Measurements from ENCODE around the gene AJM1.

Gene AJM1

DNA sequence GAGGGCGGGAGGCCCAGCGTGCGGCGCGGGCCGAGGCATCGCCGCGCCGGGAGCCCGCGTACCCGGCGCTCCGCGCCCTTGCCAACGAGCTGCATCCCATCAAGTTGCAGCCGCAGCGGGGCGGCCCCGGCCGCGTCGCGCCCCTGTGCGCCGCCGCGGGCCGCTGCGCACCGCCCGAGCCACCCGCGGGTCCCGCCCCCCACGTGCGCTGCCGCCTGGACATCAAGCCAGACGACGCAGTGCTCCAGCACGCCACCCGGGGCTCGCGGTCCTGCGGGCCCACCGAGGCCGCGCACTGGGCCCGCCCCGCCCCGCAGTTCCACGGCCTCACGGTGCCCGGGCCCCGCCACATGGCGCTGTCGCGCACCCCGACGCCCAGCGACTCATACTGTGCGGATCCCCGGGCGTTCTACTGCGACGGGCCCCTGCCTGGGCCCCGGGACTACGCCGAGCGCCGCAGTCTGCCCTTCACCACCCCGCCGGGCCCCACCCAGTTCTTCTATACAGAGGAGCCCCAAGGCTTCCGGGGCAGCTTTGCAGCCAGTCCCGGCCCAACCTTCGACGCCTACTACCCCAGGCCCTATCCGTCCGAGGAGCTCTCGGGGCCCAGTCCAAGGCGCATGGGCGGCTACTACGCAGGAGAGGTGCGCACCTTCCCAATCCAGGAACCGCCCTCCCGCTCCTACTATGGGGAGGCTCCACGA lies 2.6 kb downstream of the AJM1 start:
- DNase-seq (ENCODE audit: low spot score) = no peak

- DNase-seq (ENCODE audit: low spot score) = no peak
Observed at GRCh38 chr9:136845465-136846260, 3.4 kb downstream of the AJM1 start.

GRCh38 chr9:136846376-136847087 lies 4.3 kb downstream of the AJM1 start:
- no peak for DNase-seq (ENCODE audit: low spot score)

- no peak for DNase-seq (ENCODE audit: low spot score)
Observed at GRCh38 chr9:136847088-136847825, 5.0 kb downstream of the AJM1 start.

DNA sequence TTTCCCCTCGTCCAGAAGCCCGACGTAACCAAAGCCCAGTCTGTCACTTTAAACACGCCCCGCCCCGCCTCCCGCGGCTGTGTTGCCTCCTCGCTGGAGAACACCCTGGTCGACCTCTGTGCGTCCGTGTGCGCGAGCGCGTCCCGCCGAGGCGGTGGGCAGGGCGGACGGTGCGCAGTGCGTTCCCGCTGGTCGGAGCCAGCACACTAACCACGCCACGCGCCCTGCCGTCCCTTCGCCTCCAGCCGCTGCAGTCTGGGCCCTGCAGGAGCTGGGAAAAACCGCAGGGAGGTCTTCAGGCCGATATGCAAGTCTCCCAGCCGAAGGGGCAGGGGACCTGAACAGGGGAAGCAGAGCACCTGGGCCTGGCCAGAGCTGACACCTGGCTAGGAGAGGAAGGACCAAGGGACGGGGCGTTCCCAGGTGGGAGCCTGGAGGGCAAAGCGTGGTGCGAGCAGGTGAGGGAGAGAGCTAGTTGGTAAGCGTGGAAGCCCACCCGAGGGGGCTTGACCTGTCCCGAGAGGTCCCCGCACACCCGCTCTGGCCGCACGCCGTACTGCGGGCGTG lies 5.6 kb downstream of the AJM1 start:
- peak; percentile 57 for DNase-seq (ENCODE audit: low spot score)

DNA sequence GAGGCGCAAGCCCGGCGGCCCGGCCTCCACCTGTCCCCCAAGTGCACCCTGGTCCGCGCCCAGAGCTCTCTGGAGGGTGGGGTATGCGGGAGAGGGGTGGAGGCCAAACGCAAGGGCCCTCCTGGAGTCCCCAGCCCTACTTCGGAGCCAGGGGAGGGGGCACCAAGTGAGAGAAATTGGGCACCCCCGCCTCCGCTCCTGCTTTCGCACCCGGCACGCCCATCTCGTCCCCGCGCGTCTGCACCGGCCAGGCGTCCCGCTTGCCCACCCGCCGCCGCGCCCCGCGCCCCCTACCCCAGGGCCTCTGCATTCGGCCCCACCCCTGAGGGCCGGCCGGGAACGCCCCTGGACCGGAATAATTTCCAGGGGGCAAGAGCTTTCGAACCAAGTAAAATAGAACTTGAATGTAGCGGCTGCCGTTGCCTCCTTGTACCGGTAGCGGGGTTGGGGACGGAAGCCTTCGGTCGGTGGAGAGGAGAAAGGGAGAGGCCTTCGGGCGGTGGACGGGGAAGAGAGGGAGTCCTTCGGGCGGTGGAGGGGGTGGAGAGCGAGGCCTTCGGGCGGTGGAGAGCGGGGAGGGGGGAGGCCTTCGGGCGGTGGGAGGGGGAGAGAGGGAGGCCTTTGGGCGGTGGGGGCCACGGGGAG lies 6.2 kb downstream of the AJM1 start:
- DNase-seq (ENCODE audit: low spot score) = no peak

- DNase-seq (ENCODE audit: low spot score) = peak; percentile 99
Observed at GRCh38 chr9:136849038-136849959, 7.0 kb downstream of the AJM1 start, which contains the start of gene PHPT1. TSS of gene PHPT1 (plus strand) at chr9:136849409. CDS start at chr9:136849431, 22 bp downstream.

- no peak for DNase-seq (ENCODE audit: low spot score)
Observed at GRCh38 chr9:136849960-136850865, 7.9 kb downstream of the AJM1 start.

GRCh38 chr9:136850866-136851775 lies 8.8 kb downstream of the AJM1 start:
- DNase-seq (ENCODE audit: low spot score) = no peak

DNA sequence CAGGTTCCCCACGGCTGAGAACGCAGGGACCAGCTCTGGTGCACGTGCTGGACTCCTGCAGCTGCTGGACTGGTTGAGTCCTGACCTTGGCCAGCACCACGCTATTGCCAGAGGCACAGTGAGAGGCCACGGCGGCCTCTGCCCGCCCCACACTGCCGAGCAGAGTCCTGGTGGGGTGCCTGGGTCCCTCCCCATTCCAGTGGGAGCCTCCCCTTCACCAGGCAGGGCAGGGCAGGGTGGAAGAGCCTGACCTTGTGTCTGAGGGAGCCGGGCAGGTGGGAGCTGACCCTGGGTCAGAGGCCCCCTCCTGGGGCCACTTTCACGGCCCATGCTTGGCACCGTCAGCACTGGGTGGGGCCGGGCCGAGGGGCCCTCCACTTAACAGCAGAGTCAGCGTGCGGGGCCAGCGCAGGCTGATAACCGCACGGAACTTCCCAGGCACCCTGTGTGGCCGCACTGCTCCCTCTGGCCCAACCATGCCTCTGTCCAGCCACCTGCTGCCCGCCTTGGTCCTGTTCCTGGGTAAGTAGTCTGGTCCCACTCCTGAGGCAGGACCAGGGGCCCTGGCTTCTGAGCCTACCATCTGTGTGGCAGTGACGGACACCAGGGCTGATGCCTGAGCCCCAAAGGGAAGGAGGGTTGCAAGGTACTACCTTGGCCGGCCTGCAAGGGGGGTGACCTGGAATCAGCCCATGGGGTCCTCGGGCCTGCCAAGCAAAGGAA lies 9.8 kb downstream of the AJM1 start, which contains the start of gene MAMDC4:
MAMDC4 (plus strand) TSS at position 406 of the 723 bp plus-strand sequence; CDS start at position 477, 71 bp downstream.
- DNase-seq (ENCODE audit: low spot score) = no peak

- no peak for DNase-seq (ENCODE audit: low spot score)
Observed at GRCh38 chr9:136852664-136853595, 10.7 kb downstream of the AJM1 start.

DNA sequence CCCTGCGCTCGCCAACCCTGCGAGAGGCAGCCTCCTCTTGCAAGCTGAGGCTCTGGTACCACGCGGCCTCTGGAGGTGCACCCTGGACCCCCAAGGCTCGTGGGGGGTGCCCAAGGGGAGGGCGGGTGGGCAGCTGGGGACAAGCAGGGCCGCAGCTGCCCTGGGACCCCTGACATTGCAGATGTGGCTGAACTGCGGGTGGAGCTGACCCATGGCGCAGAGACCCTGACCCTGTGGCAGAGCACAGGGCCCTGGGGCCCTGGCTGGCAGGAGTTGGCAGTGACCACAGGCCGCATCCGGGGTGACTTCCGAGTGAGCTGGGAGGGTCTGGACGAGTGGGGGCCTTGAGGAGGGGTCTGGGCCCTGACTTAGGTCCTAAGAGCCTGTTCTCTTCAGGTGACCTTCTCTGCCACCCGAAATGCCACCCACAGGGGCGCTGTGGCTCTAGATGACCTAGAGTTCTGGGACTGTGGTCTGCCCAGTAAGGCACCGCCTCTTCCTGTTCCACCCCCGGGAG lies 11.4 kb downstream of the AJM1 start:
- no peak for DNase-seq (ENCODE audit: low spot score)

DNA sequence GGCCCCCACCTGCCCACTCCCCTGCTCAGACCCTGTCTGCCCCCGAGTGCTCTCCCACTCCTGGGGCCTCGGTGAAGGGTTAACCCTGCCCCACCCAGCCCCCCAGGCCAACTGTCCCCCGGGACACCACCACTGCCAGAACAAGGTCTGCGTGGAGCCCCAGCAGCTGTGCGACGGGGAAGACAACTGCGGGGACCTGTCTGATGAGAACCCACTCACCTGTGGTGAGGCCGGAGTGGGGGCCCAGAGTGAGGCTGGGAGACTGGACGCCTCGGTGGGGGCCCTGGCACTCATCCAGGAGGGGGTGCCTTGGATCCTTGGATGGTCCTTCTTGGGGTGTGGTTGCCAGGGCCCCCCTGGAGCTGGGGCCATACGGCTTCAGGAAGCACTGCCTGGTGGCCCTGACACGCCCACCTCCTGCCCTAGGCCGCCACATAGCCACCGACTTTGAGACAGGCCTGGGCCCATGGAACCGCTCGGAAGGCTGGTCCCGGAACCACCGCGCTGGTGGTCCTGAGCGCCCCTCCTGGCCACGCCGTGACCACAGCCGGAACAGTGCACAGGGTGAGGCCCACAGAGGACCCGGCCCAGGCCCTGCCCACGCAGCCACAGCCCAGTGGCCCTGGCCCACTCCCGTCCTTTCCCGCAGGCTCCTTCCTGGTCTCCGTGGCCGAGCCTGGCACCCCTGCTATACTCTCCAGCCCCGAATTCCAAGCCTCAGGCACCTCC lies 12.0 kb downstream of the AJM1 start:
- no peak for DNase-seq (ENCODE audit: low spot score)

- no peak for DNase-seq (ENCODE audit: low spot score)
Observed at GRCh38 chr9:136854842-136855460, 12.7 kb downstream of the AJM1 start.

Data from cerebellar cortex (tissue), 1 donor.